HCT116 (cell line): ENCODE measurements around the gene RANBP1. TPM values are rescaled to one million over a fixed set of nuclear protein-coding genes. Genes with fewer than 3 reads are reported as not detected.

Experiments
- ATAC-seq: fragments of 200-7000 bp; cut with Tn5 transposase; 2 replicates; pipeline ENCODE4 v1.9.1; 2020; ENCODE audit warnings: mild to moderate bottlenecking, moderate library complexity
- BruUV-seq: library from RNA; stranded (reverse); fragments of 400-500 nt; replicated peaks from 2 replicates; lab custom pipeline; 2021; lab: Mats Ljungman, UMichigan
- CTCF ChIA-PET: fragments of 300-600 bp; sonication (Branson Sonifier 250); formaldehyde crosslinking; loops from one replicate; lab custom pipeline; 2021; ENCODE audit warnings: antibody characterized with exemption; lab: Charles Lee
- POLR2A ChIA-PET: fragments of 300-600, 350-600 bp; sonication (Branson Sonifier 250); formaldehyde crosslinking; loops from one replicate; lab custom pipeline; 2021; ENCODE audit warnings: antibody characterized with exemption; lab: Charles Lee
- RAD21 ChIA-PET, 2 experiments: fragments of 300-600 bp; sonication (Branson Sonifier 250); formaldehyde crosslinking; loops; one replicate each; lab custom pipeline; 2023; ENCODE audit warnings: low total read pairs in 2 of 2; ENCODE audit not compliant: uncharacterized antibody in 2 of 2, unreplicated experiment in 2 of 2, low non-redundant PET in 1 of 2; lab: Charles Lee
- DNase-seq: peaks from one replicate; pipeline ENCODE4 v3.0.0-alpha.2; 2010; ENCODE audit warnings: low read depth, low spot score
- H2AFZ ChIP-seq: fragments of 200-600 bp; shearing (Covaris generic), sonication (generic); 2 replicates; pipeline ENCODE4 v1.6.1; 2017; ENCODE audit warnings: low read depth, mixed run types, mixed read lengths, antibody characterized with exemption, low read length; ENCODE audit not compliant: poor library complexity, severe bottlenecking
- H3K27ac ChIP-seq: 2 replicates; pipeline ENCODE4 v1.5.1; 2012; ENCODE audit warnings: low read depth, low read length
- H3K27me3 ChIP-seq: fragments of 200-600 bp; sonication (generic); 2 replicates; pipeline ENCODE4 v1.6.1; 2016; ENCODE audit warnings: mixed run types, low read length, mixed read lengths; ENCODE audit not compliant: insufficient read depth
- H3K36me3 ChIP-seq, 2 experiments: fragments of 200-500 bp in 1 of 2; fragments of 200-600 bp in 1 of 2; sonication (Bioruptor generic) in 1 of 2; sonication (generic) in 1 of 2; 2 replicates each; pipeline versions ENCODE4 v1.5.1 to v1.6.1; 2014 to 2016; ENCODE audit warnings: low read length in 2 of 2, inconsistent platforms in 1 of 2, mixed read lengths in 1 of 2, mixed run types in 1 of 2; ENCODE audit not compliant: insufficient read depth in 2 of 2, control insufficient read depth in 1 of 2
- H3K4me1 ChIP-seq, 2 experiments: fragments of 200-600 bp in 1 of 2; sonication (generic) in 1 of 2; 2 replicates each; pipeline versions ENCODE4 v1.5.1 to v1.6.1; 2012 to 2017; ENCODE audit warnings: low read length in 2 of 2, inconsistent platforms in 1 of 2, mild to moderate bottlenecking in 1 of 2, mixed read lengths in 1 of 2, mixed run types in 1 of 2, moderate library complexity in 1 of 2; ENCODE audit not compliant: insufficient read depth in 2 of 2, control insufficient read depth in 1 of 2
- H3K4me2 ChIP-seq: fragments of 200-600 bp; sonication (generic); 2 replicates; pipeline ENCODE4 v1.6.1; 2017; ENCODE audit warnings: mixed run types, low read length, mixed read lengths
- H3K4me3 ChIP-seq, 2 experiments: fragments of 200-600 bp in 1 of 2; sonication (generic) in 1 of 2; replicated peaks in 1 of 2; 2 replicates each; pipeline ENCODE4 v1.5.1; 2011 to 2016; ENCODE audit warnings: low read length in 2 of 2, control low read depth in 1 of 2, low read depth in 1 of 2, mild to moderate bottlenecking in 1 of 2, mixed read lengths in 1 of 2, mixed run types in 1 of 2
- H3K79me2 ChIP-seq: fragments of 200-600 bp; sonication (generic); 2 replicates; pipeline ENCODE4 v1.6.1; 2017; ENCODE audit warnings: mild to moderate bottlenecking, mixed run types, low read length, moderate library complexity, mixed read lengths; ENCODE audit not compliant: insufficient read depth
- H3K9ac ChIP-seq: fragments of 200-600 bp; sonication (generic); 2 replicates; pipeline ENCODE4 v1.6.1; 2016; ENCODE audit warnings: low read length, mixed read lengths
- H3K9me2 ChIP-seq: fragments of 200-600 bp; sonication (generic), shearing (Covaris generic); 2 replicates; pipeline ENCODE4 v1.6.1; 2017; ENCODE audit warnings: mixed run types, mild to moderate bottlenecking, moderate library complexity; ENCODE audit not compliant: insufficient read depth
- H3K9me3 ChIP-seq, 2 experiments: fragments of 200-500 bp in 1 of 2; fragments of 200-600 bp in 1 of 2; sonication (Bioruptor generic) in 1 of 2; sonication (generic) in 1 of 2; 2 replicates each; pipeline ENCODE4 v1.6.1; 2014 to 2017; ENCODE audit warnings: low read length in 2 of 2, mixed read lengths in 2 of 2, inconsistent platforms in 1 of 2, low read depth in 1 of 2, mild to moderate bottlenecking in 1 of 2, mixed run types in 1 of 2, moderate library complexity in 1 of 2; ENCODE audit not compliant: control insufficient read depth in 1 of 2, insufficient read depth in 1 of 2
- H4K20me1 ChIP-seq: fragments of 200-600 bp; sonication (generic), shearing (Covaris generic); 2 replicates; pipeline ENCODE4 v1.6.1; 2017; ENCODE audit warnings: mixed run types, mild to moderate bottlenecking, moderate library complexity; ENCODE audit not compliant: insufficient read depth
- CBX3 ChIP-seq: IDR thresholded peaks from 2 replicates; pipeline ENCODE4 v1.6.1; 2012; ENCODE audit warnings: low read depth
- CEBPB ChIP-seq: IDR thresholded peaks from 2 replicates; pipeline ENCODE4 v1.6.1; 2012; ENCODE audit warnings: low read depth
- CTCF ChIP-seq, 3 experiments: fragments of 200-600 bp in 1 of 3; sonication (generic) in 1 of 3; IDR thresholded peaks in 2 of 3; conservative IDR thresholded peaks in 1 of 3; 2 replicates each; pipeline ENCODE4 v1.5.1; 2012 to 2017; ENCODE audit warnings: low read depth in 2 of 3, low read length in 2 of 3, antibody characterized with exemption in 1 of 3, borderline replicate concordance in 1 of 3, control low read depth in 1 of 3, mild to moderate bottlenecking in 1 of 3, mixed read lengths in 1 of 3, mixed run types in 1 of 3, moderate library complexity in 1 of 3; ENCODE audit not compliant: insufficient read depth in 1 of 3
- EZH2 ChIP-seq: fragments of 200-600 bp; sonication (generic); IDR thresholded peaks from 2 replicates; pipeline ENCODE4 v1.6.1; 2017; ENCODE audit warnings: antibody characterized with exemption, mixed run types
- EZH2phosphoT487 ChIP-seq: fragments of 200-600 bp; IDR thresholded peaks from 2 replicates; pipeline ENCODE4 v1.6.1; 2018; ENCODE audit warnings: antibody characterized with exemption, borderline replicate concordance
- FOSL1 ChIP-seq: IDR thresholded peaks from 2 replicates; pipeline ENCODE4 v1.6.1; 2012; ENCODE audit warnings: low read depth
- POLR2A ChIP-seq: IDR thresholded peaks from 2 replicates; pipeline ENCODE4 v1.7.0; 2011; ENCODE audit warnings: borderline replicate concordance; ENCODE audit not compliant: insufficient read depth, insufficient read length; ENCODE audit errors: extremely low read depth
- RAD21 ChIP-seq: IDR thresholded peaks from 2 replicates; pipeline ENCODE4 v1.6.1; 2012; ENCODE audit warnings: low read depth, mild to moderate bottlenecking
- SP1 ChIP-seq: IDR thresholded peaks from 2 replicates; pipeline ENCODE4 v1.6.1; 2012; ENCODE audit warnings: low read depth
- TCF7L2 ChIP-seq: IDR thresholded peaks from 2 replicates; pipeline ENCODE4 v1.7.0; 2011; ENCODE audit warnings: borderline replicate concordance, inconsistent platforms; ENCODE audit not compliant: insufficient read depth, insufficient read length; ENCODE audit errors: extremely low read depth
- ZNF274 ChIP-seq: fragments of 200-500 bp; sonication (Bioruptor generic); IDR thresholded peaks from 2 replicates; pipeline ENCODE4 v1.6.1; 2014; ENCODE audit warnings: mild to moderate bottlenecking, low read depth, low read length, inconsistent platforms
- intact Hi-C: fragments of 100-400 bp; cut with micrococcal nuclease; formaldehyde crosslinking; loops from 2 replicates; pipeline ENCODE4 v1.10.0; 2022
- total RNA-seq: library from RNA; stranded (reverse); gene quantifications from one replicate; pipeline ENCODE4 v1.2.1, GENCODE V29; 2021; ENCODE audit not compliant: unreplicated experiment

Gene RANBP1
- total RNA-seq, 1 experiment from 2014 or later, result 351 TPM

GRCh38 chr22:20113551-20114310 is 2.2 kb upstream of the RANBP1 start:
- POLR2A ChIA-PET, result no interaction called here
- H2AFZ ChIP-seq, result no peak overlapping the region
- RAD21 ChIA-PET, result no interaction called here
- H3K36me3 ChIP-seq, result peaks cover 7 to 41% of the 10 kb centered on the region in 2 experiments; a peak in 3 of 4 replicates
- no peak overlapping the region; the same call in 1 of the 2 replicates for H3K27ac ChIP-seq
- CTCF ChIA-PET, result no interaction called here
- TF ChIP-seq TCF7L2 (no peak), RAD21 (no peak), CTCF (IDR thresholded peaks at IDR 0.05 in 2 of 3, conservative IDR thresholded peaks at IDR 0.05 in 1 of 3; ENCODE audit: borderline replicate concordance in 1 of 3, insufficient read depth in 1 of 3, low read depth in 2 of 3, low read length in 2 of 3) (no peak), POLR2A (no peak), SP1 (no peak), FOSL1 (no peak), CEBPB (no peak), EZH2phosphoT487 (no peak), CBX3 (no peak), ZNF274 (no peak), EZH2 (no peak)
- TF ChIP-seq, all 23 proteins: peak for 0
- H3K79me2 ChIP-seq, result peaks cover 43% of the 10 kb centered on the region
- H4K20me1 ChIP-seq, result no peaks in the 10 kb centered on the region
- BruUV-seq, result no TSS peak
- DNase-seq (no peak), ATAC-seq (no peak)
- no peaks in the 10 kb centered on the region for H3K9me2 ChIP-seq
- no peak overlapping the region for H3K4me3 ChIP-seq
- H3K4me1 ChIP-seq, result peaks cover 12 to 19% of the 10 kb centered on the region in 2 experiments
- intact Hi-C loops, result loop anchor here (10.0 kb wide), 1 partner anchor 149 kb away; no protein-coding TSS in a partner anchor
- H3K9me3 ChIP-seq, result no peaks in the 10 kb centered on the region
- H3K4me2 ChIP-seq, result no peak overlapping the region
- no peaks in the 10 kb centered on the region for H3K27me3 ChIP-seq
- H3K9ac ChIP-seq, result no peak overlapping the region
